ENCODE measurements around the gene ST7. TPM values are rescaled to one million over a fixed set of nuclear protein-coding genes. Genes with fewer than 3 reads are reported as not detected.
"Not testable (repeated sequence)": the region's sequence is repeated elsewhere in the genome, so short reads cannot be mapped to it uniquely, and the experiment has no call there.

The ST7 gene
- total RNA-seq, 1 experiment from 2014 or later: 18.6 TPM

DNA sequence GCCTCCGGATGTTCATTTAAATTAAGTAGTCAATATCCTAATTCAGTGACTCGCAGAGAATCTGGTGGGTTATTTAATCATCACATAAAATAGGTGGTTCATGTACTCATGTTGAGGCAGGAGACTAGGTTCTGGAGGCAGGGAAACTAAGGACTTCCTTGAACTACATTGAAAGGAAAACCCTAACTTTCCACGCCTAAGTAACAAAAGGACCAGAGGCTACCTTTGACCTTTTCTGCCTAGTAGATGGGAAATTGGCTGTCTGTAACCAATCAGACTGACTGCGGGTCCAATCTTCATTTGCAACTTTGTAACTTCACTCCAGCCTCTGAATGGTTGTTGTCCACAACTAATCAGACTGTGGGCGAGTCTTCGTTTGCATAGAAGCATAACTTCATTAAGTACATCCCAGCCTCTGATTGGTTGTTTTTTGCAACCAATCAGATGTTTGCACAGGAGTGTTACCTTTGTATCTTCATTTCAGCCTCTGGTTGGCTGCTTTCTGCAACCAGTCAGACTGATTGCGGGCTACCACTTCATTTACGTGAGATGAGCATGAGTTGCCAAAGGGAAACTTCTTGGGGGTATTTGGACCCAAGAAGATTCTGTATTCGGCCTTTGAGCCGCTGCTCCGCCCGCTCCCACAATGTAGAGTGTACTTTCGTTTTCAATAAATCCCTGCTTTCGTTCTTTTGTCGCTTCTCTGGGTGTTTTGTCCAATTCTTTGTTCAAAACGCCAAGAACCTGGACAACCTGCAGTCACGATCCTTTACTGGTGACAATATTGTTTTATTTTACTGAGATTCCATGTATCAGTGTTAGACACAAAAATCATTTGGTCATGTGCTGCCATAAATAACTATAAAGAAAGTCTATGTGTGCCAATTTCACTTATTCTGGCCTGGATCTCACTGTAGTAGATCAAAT is 1.7 kb upstream of the ST7 start:
- DNase-seq (ENCODE audit: low read depth): no peak

GRCh38 chr7:116952635-116953371 is 498 bp upstream of the ST7 start:
- peak; percentile 53 for DNase-seq (ENCODE audit: low read depth)

- peak; percentile 95 for DNase-seq (ENCODE audit: low read depth)
Observed at GRCh38 chr7:116953906-116954838, 871 bp downstream of the ST7 start.

DNA sequence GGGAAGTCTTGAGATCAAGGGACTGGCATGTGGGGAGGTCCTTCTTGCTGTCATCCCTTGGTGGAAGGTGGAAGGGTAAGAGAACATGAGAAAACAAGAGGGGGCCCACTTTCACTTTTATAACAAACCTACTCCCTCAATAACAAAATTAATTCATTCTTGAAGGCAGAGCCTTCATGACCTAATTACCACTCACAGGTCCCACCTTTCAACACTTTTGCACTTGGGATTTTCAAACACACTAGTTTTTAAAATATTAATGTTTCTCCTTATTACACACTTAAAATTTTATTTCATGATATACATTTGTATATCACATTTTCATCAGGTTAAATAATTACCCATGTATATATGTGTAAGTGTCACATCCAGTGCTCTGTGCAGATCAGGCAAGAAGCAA is 2.0 kb downstream of the ST7 start:
- no peak for DNase-seq (ENCODE audit: low read depth)

- DNase-seq (ENCODE audit: low read depth): no peak
Observed at GRCh38 chr7:116955801-116956476, 2.6 kb downstream of the ST7 start.

GRCh38 chr7:116956477-116956804 is 3.1 kb downstream of the ST7 start:
- DNase-seq (ENCODE audit: low read depth): no peak

DNA sequence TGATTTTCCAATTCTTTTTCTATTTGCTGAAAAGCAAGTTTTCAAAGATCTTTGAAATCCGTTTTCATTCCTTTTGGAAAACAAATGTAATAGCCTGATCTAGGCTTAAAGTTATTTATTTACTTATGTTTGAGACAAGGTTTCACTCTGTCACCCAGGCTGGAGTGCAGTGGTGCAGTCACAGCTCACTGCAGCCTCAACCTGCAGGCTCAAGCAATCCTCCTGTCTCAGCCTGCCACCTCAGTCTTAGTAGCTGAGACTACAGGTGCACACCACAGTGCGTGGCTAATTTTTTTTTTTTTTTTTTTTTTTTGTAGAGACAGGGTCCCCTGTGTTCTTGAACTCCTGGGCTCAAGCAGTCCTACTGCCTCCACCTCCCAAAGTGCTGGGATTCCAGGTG is 4.6 kb downstream of the ST7 start:
- DNase-seq (ENCODE audit: low read depth): no peak

GRCh38 chr7:116961966-116962673 is 8.8 kb downstream of the ST7 start:
- DNase-seq (ENCODE audit: low read depth): not testable (repeated sequence)

GRCh38 chr7:116963234-116963633 is 9.9 kb downstream of the ST7 start:
- DNase-seq (ENCODE audit: low read depth): no peak

DNA sequence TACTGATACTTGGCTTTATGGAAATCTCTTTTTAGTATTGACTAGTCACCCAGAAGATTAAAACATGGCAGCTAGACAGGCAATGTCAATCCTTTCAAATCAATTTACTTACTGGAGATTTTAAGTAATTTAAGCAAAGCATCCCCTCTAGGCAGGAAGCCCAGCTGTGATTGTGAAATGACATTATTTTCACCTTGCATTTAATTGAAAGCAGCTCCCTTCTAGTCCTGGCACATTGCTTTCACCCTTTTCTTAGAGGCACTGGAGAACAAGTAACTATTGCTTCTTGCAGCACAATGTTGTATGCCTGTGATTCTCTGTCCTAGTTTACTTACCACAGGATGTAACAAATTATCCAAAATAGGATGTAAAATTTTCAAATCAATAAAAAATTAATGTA is 13.3 kb downstream of the ST7 start:
- DNase-seq (ENCODE audit: low read depth): no peak

GRCh38 chr7:116967254-116967922 is 14.1 kb downstream of the ST7 start:
- DNase-seq (ENCODE audit: low read depth): no peak

- DNase-seq (ENCODE audit: low read depth): no peak
Observed at GRCh38 chr7:116967983-116968382, 14.7 kb downstream of the ST7 start.

DNA sequence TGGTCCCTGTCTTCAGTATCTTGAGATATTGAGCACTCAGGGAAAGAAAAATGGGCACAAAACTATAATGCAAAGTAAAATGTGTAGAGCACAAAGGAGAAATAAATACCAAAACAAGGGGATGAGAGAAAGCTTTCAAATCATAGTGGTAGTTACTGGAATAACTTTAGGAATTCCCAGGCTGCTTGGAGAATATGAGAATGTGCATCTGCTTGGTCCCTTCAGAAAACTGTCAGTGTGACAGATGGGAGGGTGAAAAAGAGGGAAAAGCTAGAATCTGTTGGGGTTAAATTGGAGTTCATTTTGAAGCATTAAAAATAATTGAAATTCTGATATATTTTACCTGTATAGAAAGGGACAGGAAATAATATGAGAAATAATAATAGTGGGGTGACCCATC is 15.3 kb downstream of the ST7 start:
- no peak for DNase-seq (ENCODE audit: low read depth)

DNA sequence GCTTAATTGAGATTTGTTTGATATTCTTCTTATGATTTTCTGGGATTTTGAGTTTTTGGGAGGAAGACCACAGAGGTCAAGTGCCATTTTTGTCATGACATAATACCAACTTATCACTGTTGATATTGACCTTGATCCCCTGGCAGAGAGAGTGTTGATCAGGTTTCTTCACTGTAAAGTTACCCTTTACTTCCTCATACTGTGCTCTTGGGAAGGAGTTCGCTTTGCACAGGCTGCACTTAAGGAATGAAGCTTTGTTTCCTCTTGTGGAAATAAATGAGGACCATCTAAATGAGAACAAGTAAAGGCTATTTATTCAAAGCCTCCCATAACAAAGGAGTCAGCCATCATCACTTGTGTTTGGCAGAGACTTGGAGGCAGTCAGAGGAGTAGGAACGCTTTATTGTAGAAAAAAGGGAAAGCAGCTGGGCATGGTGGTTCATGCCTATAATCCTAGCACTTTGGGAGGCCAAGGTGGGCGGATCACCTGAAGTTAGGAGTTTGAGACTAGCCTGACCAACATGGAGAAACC is 16.1 kb downstream of the ST7 start:
- DNase-seq (ENCODE audit: low read depth): no peak

- DNase-seq (ENCODE audit: low read depth): no peak
Observed at GRCh38 chr7:116970238-116970910, 17.1 kb downstream of the ST7 start.

GRCh38 chr7:116971153-116971552 is 17.9 kb downstream of the ST7 start:
- not testable (repeated sequence) for DNase-seq (ENCODE audit: low read depth)

- DNase-seq (ENCODE audit: low read depth): no peak
Observed at GRCh38 chr7:116971869-116972268, 18.6 kb downstream of the ST7 start.

GRCh38 chr7:116975024-116975423 is 21.7 kb downstream of the ST7 start:
- not testable (repeated sequence) for DNase-seq (ENCODE audit: low read depth)

- no peak for DNase-seq (ENCODE audit: low read depth)
Observed at GRCh38 chr7:116977172-116977571, 23.9 kb downstream of the ST7 start.

Data from Daoy (cell line).